OCI-LY7 (cell line): Measurements from ENCODE around the gene ADGRF1. TPM values are rescaled to one million over a fixed set of nuclear protein-coding genes. Genes with fewer than 3 reads are reported as not detected.

Source experiments
- BruUV-seq: library from RNA; stranded (reverse); fragments of 400-500 nt; replicated peaks from 2 replicates; lab custom pipeline; 2021; lab: Mats Ljungman, UMichigan
- CTCF ChIA-PET: fragments of 300-600 bp; sonication (Branson Sonifier 250); formaldehyde crosslinking; loops from one replicate; lab custom pipeline; 2022; ENCODE audit warnings: antibody characterized with exemption; ENCODE audit not compliant: unreplicated experiment; lab: Charles Lee
- POLR2A ChIA-PET: fragments of 300-600 bp; sonication (Branson Sonifier 250); formaldehyde crosslinking; loops from one replicate; lab custom pipeline; 2022; ENCODE audit warnings: antibody characterized with exemption; lab: Charles Lee
- DNase-seq: peaks from one replicate; pipeline ENCODE4 v3.0.0-alpha.2; 2015; ENCODE audit warnings: low spot score
- H2AFZ ChIP-seq: fragments of 200-600 bp; sonication (generic), shearing (Covaris generic); 2 replicates; pipeline ENCODE4 v1.6.1; 2014; ENCODE audit warnings: mild to moderate bottlenecking, antibody characterized with exemption, low read length, moderate library complexity
- H3K27ac ChIP-seq: fragments of 200-600 bp; sonication (generic); 2 replicates; pipeline ENCODE4 v1.5.1; 2014; ENCODE audit warnings: mixed run types, low read depth, mild to moderate bottlenecking, moderate library complexity, low read length, inconsistent platforms; ENCODE audit not compliant: poor library complexity, severe bottlenecking
- H3K36me3 ChIP-seq: fragments of 200-600 bp; sonication (generic); 2 replicates; pipeline ENCODE4 v1.6.1; 2014; ENCODE audit warnings: mild to moderate bottlenecking, antibody characterized with exemption, low read length, moderate library complexity, mixed read lengths; ENCODE audit not compliant: insufficient read depth
- H3K4me1 ChIP-seq: fragments of 200-600 bp; sonication (generic); 2 replicates; pipeline ENCODE4 v1.5.1; 2014; ENCODE audit warnings: mild to moderate bottlenecking, low read length; ENCODE audit not compliant: insufficient read depth, poor library complexity, severe bottlenecking
- H3K4me2 ChIP-seq: fragments of 200-600 bp; sonication (generic); 2 replicates; pipeline ENCODE4 v1.6.1; 2014; ENCODE audit warnings: mild to moderate bottlenecking, low read length
- H3K4me3 ChIP-seq: fragments of 200-600 bp; sonication (generic); 2 replicates; pipeline ENCODE4 v1.5.1; 2014; ENCODE audit warnings: mild to moderate bottlenecking, low read depth, low read length; ENCODE audit not compliant: poor library complexity, severe bottlenecking
- H3K79me2 ChIP-seq: fragments of 200-600 bp; sonication (generic); 2 replicates; pipeline ENCODE4 v1.6.1; 2016; ENCODE audit warnings: low read depth, mild to moderate bottlenecking, low read length, moderate library complexity, mixed read lengths; ENCODE audit not compliant: insufficient read depth
- H3K9me2 ChIP-seq: fragments of 200-600 bp; sonication (generic); 2 replicates; pipeline ENCODE4 v1.6.1; 2016; ENCODE audit warnings: mild to moderate bottlenecking, low read length, mixed read lengths; ENCODE audit not compliant: insufficient read depth
- H3K9me3 ChIP-seq: fragments of 200-600 bp; sonication (generic); 2 replicates; pipeline ENCODE4 v1.6.1; 2014; ENCODE audit warnings: mild to moderate bottlenecking, mixed run types, low read length, mixed read lengths
- H4K20me1 ChIP-seq: fragments of 200-600 bp; sonication (generic); 2 replicates; pipeline ENCODE4 v1.6.1; 2014; ENCODE audit warnings: mild to moderate bottlenecking, antibody characterized with exemption, low read length, moderate library complexity, mixed read lengths; ENCODE audit not compliant: insufficient read depth
- EZH2phosphoT487 ChIP-seq: fragments of 200-600 bp; sonication (generic); IDR thresholded peaks from 2 replicates; pipeline ENCODE4 v1.6.1; 2018; ENCODE audit warnings: low read depth, borderline replicate concordance, mild to moderate bottlenecking, mixed run types, antibody characterized with exemption, low read length, moderate library complexity, mixed read lengths
- intact Hi-C: fragments of 100-400 bp; cut with micrococcal nuclease; formaldehyde crosslinking; loops from one replicate; pipeline ENCODE4 v1.10.0; 2022; ENCODE audit not compliant: unreplicated experiment
- total RNA-seq, 2 experiments: library from RNA; depleted of rRNA in 1 of 2; stranded (reverse); fragments of >200 nt in 1 of 2; shearing (Covaris generic) in 1 of 2; gene quantifications; 2 replicates each; pipeline ENCODE4 v1.2.3, GENCODE V29; 2014 to 2022
- TF ChIP-seq, protein P1 (sequence below): fragments of 200-600 bp; sonication (generic); conservative IDR thresholded peaks from 2 replicates; pipeline ENCODE4 v1.5.1; 2014; ENCODE audit warnings: mild to moderate bottlenecking, antibody characterized with exemption, low read length, moderate library complexity, mixed read lengths

The ADGRF1 gene
- total RNA-seq, 2 experiments from 2014 or later, result not detected

DNA sequence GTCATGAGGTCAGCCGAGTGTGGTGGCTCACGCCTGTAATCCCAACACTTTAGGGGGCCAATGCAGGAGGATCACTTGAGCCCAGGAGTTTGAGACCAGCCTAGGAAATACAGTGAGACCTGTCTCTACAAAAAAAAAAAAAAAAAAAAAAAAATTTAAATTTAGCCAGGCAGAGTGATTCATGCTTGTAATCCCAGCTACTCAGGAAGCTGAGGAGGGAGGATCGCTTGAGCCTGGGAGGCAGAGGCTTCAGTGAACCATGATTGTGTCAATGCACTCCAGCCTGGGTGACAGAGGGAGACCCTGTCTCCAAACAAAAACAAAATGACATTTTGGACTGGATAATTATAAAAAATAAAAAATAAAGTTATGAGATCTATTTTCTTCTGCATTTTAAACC, 56.2 kb downstream of the ADGRF1 start:
- TF ChIP-seq, protein P1, sequence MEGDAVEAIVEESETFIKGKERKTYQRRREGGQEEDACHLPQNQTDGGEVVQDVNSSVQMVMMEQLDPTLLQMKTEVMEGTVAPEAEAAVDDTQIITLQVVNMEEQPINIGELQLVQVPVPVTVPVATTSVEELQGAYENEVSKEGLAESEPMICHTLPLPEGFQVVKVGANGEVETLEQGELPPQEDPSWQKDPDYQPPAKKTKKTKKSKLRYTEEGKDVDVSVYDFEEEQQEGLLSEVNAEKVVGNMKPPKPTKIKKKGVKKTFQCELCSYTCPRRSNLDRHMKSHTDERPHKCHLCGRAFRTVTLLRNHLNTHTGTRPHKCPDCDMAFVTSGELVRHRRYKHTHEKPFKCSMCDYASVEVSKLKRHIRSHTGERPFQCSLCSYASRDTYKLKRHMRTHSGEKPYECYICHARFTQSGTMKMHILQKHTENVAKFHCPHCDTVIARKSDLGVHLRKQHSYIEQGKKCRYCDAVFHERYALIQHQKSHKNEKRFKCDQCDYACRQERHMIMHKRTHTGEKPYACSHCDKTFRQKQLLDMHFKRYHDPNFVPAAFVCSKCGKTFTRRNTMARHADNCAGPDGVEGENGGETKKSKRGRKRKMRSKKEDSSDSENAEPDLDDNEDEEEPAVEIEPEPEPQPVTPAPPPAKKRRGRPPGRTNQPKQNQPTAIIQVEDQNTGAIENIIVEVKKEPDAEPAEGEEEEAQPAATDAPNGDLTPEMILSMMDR, result no peak
- no peak for TF ChIP-seq EZH2phosphoT487
- no TSS peak for BruUV-seq
- no peak for DNase-seq
- H4K20me1 ChIP-seq, result no peaks in the 10 kb centered on the region
- H3K4me2 ChIP-seq, result no peak overlapping the region
- intact Hi-C loops, result loop anchor here (10.0 kb wide), 1 partner anchor 59 kb away; the partner anchor contains the start of gene ADGRF1
- no peaks in the 10 kb centered on the region for H3K9me3 ChIP-seq
- no peak overlapping the region for H3K4me3 ChIP-seq
- H3K27ac ChIP-seq, result no peak overlapping the region
- H3K9me2 ChIP-seq, result no peaks in the 10 kb centered on the region
- H3K36me3 ChIP-seq, result no peaks in the 10 kb centered on the region
- POLR2A ChIA-PET, result interaction anchor here (0.5 kb wide), 1 partner anchor 870 kb away, joined by 3 read pairs; no protein-coding TSS in a partner anchor
- CTCF ChIA-PET, result interaction anchor here (1.0 kb wide), 1 partner anchor 44 kb away, joined by 3 read pairs; no protein-coding TSS in a partner anchor
- H3K79me2 ChIP-seq, result no peaks in the 10 kb centered on the region
- H3K4me1 ChIP-seq, result no peaks in the 10 kb centered on the region
- no peak overlapping the region for H2AFZ ChIP-seq

DNA sequence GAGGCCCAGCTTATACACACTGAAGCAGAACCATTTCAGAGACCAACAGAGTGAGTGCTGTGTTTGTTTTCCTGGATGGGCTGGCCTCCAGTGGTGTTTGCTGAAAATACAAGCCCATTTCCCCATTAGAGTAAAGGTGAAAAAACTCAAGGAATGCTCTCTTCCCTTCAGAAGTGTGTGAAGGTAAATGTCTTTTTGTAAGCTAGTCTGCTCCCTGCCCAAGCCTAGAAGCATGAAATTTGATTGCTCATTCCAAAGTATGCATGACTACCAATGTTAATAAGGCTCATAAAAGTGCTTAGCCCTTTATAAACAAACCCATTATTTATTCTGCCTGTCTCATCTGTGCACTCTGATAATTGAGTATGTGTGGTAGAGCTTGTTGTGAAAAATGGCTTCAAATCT, 59.1 kb downstream of the ADGRF1 start:
- Histone ChIP-seq H3K4me2 (no peak overlapping the region), H2AFZ (no peak overlapping the region), H3K4me1 (no peaks in the 10 kb centered on the region), H3K36me3 (no peaks in the 10 kb centered on the region), H3K79me2 (no peaks in the 10 kb centered on the region), H3K9me3 (no peaks in the 10 kb centered on the region), H3K9me2 (no peaks in the 10 kb centered on the region), H4K20me1 (no peaks in the 10 kb centered on the region), H3K4me3 (no peak overlapping the region), H3K27ac (no peak overlapping the region)
- no TSS peak for BruUV-seq
- no peak for DNase-seq
- ChIA-PET CTCF (no interaction called here), POLR2A (no interaction called here)
- intact Hi-C loops, result loop anchor here (10.0 kb wide), 1 partner anchor 62 kb away; the partner anchor contains the start of gene ADGRF1
- TF ChIP-seq EZH2phosphoT487, result no peak
- TF ChIP-seq, protein P1, result no peak

DNA sequence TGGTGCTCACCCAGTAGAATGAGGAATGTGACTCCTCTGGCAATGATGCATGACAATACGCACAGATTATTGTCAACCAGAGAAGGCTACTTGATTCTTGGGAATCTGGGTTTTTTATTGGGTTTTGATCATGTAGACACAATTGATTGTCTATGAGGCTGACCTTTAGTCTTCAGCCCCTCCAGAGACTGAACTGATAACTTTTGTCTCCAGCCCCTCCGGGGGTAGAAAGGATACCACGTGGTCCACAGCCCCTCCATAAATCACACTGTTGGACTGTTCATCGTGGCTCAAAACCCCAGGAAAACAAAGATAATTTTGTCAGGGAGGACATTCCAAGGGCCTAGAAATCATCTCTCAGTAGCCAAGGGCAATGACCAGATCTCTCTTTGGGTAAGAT, 62.9 kb downstream of the ADGRF1 start:
- Histone ChIP-seq H3K4me3 (no peak overlapping the region), H3K4me1 (no peaks in the 10 kb centered on the region), H4K20me1 (no peaks in the 10 kb centered on the region), H2AFZ (no peak overlapping the region), H3K4me2 (no peak overlapping the region), H3K36me3 (no peaks in the 10 kb centered on the region), H3K9me2 (no peaks in the 10 kb centered on the region), H3K9me3 (no peaks in the 10 kb centered on the region), H3K27ac (no peak overlapping the region), H3K79me2 (no peaks in the 10 kb centered on the region)
- intact Hi-C loops, result no loop called here
- TF ChIP-seq, protein P1, result no peak
- BruUV-seq, result no TSS peak
- ChIA-PET POLR2A (interaction anchor here (0.6 kb wide), 1 partner anchor 11 kb away, joined by 3 read pairs; no protein-coding TSS in a partner anchor), CTCF (no interaction called here)
- DNase-seq, result no peak
